HG03460 (cell line): ENCODE data around the gene GIPC2.
"Not testable (repeated sequence)": the region's sequence is repeated elsewhere in the genome, so short reads cannot be mapped to it uniquely, and the experiment has no call there.

Source experiments
- ATAC-seq: cut with Tn5 transposase; IDR thresholded peaks from one replicate; pipeline ENCODE4 v1.9.1; 2021; ENCODE audit not compliant: unreplicated experiment

The GIPC2 gene

GRCh38 chr1:78093560-78093959, 47.8 kb downstream of the GIPC2 start:
- ATAC-seq = no peak

- ATAC-seq = no peak
Measured at GRCh38 chr1:78094639-78095038, 48.9 kb downstream of the GIPC2 start.

- ATAC-seq = no peak
Measured at GRCh38 chr1:78095593-78095992, 49.8 kb downstream of the GIPC2 start.

GRCh38 chr1:78096017-78096416, 50.3 kb downstream of the GIPC2 start:
- ATAC-seq = no peak

GRCh38 chr1:78096976-78097375, 51.2 kb downstream of the GIPC2 start:
- no peak for ATAC-seq

GRCh38 chr1:78101051-78101450, 55.3 kb downstream of the GIPC2 start:
- no peak for ATAC-seq

- ATAC-seq = no peak
Measured at GRCh38 chr1:78101514-78101913, 55.7 kb downstream of the GIPC2 start.

GRCh38 chr1:78102082-78102481, 56.3 kb downstream of the GIPC2 start:
- ATAC-seq = no peak

- ATAC-seq = no peak
Measured at GRCh38 chr1:78102916-78103315, 57.1 kb downstream of the GIPC2 start.

GRCh38 chr1:78104322-78104721, 58.6 kb downstream of the GIPC2 start:
- no peak for ATAC-seq

GRCh38 chr1:78109659-78110058, 63.9 kb downstream of the GIPC2 start:
- not testable (repeated sequence) for ATAC-seq

- no peak for ATAC-seq
Measured at GRCh38 chr1:78113156-78113916, 67.6 kb downstream of the GIPC2 start.

GRCh38 chr1:78114034-78114956, 68.5 kb downstream of the GIPC2 start:
- peak; percentile 88 for ATAC-seq

GRCh38 chr1:78120485-78120884, 74.7 kb downstream of the GIPC2 start:
- not testable (repeated sequence) for ATAC-seq

GRCh38 chr1:78121710-78122109, 75.9 kb downstream of the GIPC2 start:
- ATAC-seq = no peak

- no peak for ATAC-seq
Measured at GRCh38 chr1:78122389-78122788, 76.6 kb downstream of the GIPC2 start.

- no peak for ATAC-seq
Measured at GRCh38 chr1:78126506-78126905, 80.7 kb downstream of the GIPC2 start.

GRCh38 chr1:78132174-78132947, 86.6 kb downstream of the GIPC2 start:
- no peak for ATAC-seq

- ATAC-seq = no peak
Measured at GRCh38 chr1:78132948-78133322, 87.2 kb downstream of the GIPC2 start.

- ATAC-seq = no peak
Measured at GRCh38 chr1:78136680-78137079, 90.9 kb downstream of the GIPC2 start.

- ATAC-seq = no peak
Measured at GRCh38 chr1:78141531-78142231, 95.9 kb downstream of the GIPC2 start.
